Spleen (tissue), 7 donors: ENCODE results near the gene RAB7A.

Experiments
- POLR2A ChIP-seq, 3 donors: fragments of 450-650 bp; IDR thresholded peaks; one replicate each; pipeline ENCODE4 v1.5.1; 2017; ENCODE audit warnings: antibody characterized with exemption in 3 of 3, mild to moderate bottlenecking in 1 of 3
- TF ChIP-seq, protein P1 (sequence below), 11 experiments: fragments of 200-600 bp in 7 of 11; fragments of 450-650 bp in 4 of 11; sonication (generic) in 4 of 11; IDR thresholded peaks in 8 of 11; conservative IDR thresholded peaks in 3 of 11; 1 replicate in 7 of 11; 2 replicates in 4 of 11; pipeline versions ENCODE4 v1.4.0 to v1.8.0; 2016 to 2021; ENCODE audit warnings: antibody characterized with exemption in 11 of 11, inconsistent platforms in 4 of 11, mild to moderate bottlenecking in 1 of 11
- donor health status: DM: no; HTN: no; CAD: no; lungs with moderate emphysema.
- donor health status: DM: no; HTN: no; CAD: no.
- donor health status: DM: no; HTN: no; CAD: no.

DNA sequence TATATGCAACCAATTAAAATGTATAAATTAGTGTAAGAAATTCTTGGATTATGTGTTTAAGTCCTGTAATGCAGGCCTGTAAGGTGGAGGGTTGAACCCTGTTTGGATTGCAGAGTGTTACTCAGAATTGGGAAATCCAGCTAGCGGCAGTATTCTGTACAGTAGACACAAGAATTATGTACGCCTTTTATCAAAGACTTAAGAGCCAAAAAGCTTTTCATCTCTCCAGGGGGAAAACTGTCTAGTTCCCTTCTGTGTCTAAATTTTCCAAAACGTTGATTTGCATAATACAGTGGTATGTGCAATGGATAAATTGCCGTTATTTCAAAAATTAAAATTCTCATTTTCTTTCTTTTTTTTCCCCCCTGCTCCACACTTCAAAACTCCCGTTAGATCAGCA is 88.1 kb downstream of the RAB7A start:
- TF ChIP-seq, protein P1, sequence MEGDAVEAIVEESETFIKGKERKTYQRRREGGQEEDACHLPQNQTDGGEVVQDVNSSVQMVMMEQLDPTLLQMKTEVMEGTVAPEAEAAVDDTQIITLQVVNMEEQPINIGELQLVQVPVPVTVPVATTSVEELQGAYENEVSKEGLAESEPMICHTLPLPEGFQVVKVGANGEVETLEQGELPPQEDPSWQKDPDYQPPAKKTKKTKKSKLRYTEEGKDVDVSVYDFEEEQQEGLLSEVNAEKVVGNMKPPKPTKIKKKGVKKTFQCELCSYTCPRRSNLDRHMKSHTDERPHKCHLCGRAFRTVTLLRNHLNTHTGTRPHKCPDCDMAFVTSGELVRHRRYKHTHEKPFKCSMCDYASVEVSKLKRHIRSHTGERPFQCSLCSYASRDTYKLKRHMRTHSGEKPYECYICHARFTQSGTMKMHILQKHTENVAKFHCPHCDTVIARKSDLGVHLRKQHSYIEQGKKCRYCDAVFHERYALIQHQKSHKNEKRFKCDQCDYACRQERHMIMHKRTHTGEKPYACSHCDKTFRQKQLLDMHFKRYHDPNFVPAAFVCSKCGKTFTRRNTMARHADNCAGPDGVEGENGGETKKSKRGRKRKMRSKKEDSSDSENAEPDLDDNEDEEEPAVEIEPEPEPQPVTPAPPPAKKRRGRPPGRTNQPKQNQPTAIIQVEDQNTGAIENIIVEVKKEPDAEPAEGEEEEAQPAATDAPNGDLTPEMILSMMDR (IDR thresholded peaks at IDR 0.05 in 8 of 11, conservative IDR thresholded peaks at IDR 0.05 in 3 of 11) = no peak
- no peak for TF ChIP-seq POLR2A (IDR thresholded peaks at IDR 0.05)
